Bronchial epithelial cell (primary cell): ENCODE measurements around the gene NR4A3. TPM values are rescaled to one million over a fixed set of nuclear protein-coding genes. Genes with fewer than 3 reads are reported as not detected.

Source experiments
- DNase-seq: peaks from one replicate; pipeline ENCODE4 v3.0.0-alpha.2; 2010; ENCODE audit warnings: low read depth
- FAIRE-seq: peaks from 2 replicates; lab custom pipeline; 2011; peaks lifted over from hg19 to GRCh38; lab: Jason Lieb, UNC
- H3K27me3 ChIP-seq: 2 replicates; pipeline ENCODE4 v1.5.1; 2011; ENCODE audit warnings: low read length; ENCODE audit not compliant: control insufficient read depth, insufficient read depth
- H3K36me3 ChIP-seq: 2 replicates; pipeline ENCODE4 v1.5.1; 2011; ENCODE audit warnings: low read length; ENCODE audit not compliant: control insufficient read depth, insufficient read depth
- H3K4me3 ChIP-seq: 2 replicates; pipeline ENCODE4 v1.5.1; 2011; ENCODE audit warnings: mild to moderate bottlenecking, low read depth, low read length, control low read depth
- total RNA-seq: library from RNA; depleted of rRNA; stranded (reverse); fragments of >200 nt; gene quantifications from 2 replicates; pipeline ENCODE4 v1.2.1, GENCODE V29; 2014
- TF ChIP-seq, protein P1 (sequence below): IDR thresholded peaks from 2 replicates; pipeline ENCODE4 v1.5.1; 2011; ENCODE audit warnings: mild to moderate bottlenecking, moderate library complexity, low read length, control low read depth, inconsistent platforms; ENCODE audit not compliant: insufficient read depth, severe bottlenecking

The NR4A3 gene
- total RNA-seq, 1 donor from 2014 or later: not detected

DNA sequence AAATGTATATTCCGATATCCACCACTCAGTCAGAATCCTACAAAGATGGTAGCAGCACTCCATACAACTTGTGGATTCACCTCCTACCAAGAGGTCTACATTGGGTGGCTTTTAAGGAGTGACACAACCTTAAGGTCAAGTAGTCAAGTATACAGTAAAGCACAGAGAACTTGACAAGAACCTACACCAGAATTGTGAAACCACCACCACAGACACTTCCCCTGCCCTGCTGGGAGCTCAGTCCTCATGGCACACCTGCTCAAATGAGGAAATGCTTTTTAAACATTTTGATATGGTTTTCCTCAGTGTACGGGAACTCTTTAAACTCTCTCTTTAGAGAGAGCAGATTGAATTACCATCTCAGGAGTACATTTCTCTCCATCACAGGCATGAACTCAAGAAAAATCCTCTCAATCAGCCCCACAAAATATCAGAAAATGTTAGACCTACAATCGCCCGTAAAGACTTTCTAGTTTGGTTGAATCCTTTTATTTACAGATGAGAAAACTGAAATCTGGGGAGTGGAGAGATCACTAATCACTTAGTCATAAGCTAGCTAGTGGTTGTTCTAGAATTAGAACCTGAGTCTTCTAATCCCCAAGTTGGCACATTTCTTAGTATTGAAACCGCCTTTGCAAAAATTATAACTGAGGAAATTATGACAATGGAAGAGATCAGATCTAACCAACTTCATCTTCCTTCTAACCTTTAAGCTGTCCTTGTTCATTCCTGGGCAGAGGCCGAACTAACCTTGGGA is 38.5 kb upstream of the NR4A3 start:
- DNase-seq (no peak), FAIRE-seq (no peak)
- TF ChIP-seq, protein P1, sequence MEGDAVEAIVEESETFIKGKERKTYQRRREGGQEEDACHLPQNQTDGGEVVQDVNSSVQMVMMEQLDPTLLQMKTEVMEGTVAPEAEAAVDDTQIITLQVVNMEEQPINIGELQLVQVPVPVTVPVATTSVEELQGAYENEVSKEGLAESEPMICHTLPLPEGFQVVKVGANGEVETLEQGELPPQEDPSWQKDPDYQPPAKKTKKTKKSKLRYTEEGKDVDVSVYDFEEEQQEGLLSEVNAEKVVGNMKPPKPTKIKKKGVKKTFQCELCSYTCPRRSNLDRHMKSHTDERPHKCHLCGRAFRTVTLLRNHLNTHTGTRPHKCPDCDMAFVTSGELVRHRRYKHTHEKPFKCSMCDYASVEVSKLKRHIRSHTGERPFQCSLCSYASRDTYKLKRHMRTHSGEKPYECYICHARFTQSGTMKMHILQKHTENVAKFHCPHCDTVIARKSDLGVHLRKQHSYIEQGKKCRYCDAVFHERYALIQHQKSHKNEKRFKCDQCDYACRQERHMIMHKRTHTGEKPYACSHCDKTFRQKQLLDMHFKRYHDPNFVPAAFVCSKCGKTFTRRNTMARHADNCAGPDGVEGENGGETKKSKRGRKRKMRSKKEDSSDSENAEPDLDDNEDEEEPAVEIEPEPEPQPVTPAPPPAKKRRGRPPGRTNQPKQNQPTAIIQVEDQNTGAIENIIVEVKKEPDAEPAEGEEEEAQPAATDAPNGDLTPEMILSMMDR: no peak
- Histone ChIP-seq H3K4me3 (no peak overlapping the region), H3K27me3 (no peaks in the 10 kb centered on the region), H3K36me3 (no peaks in the 10 kb centered on the region)

DNA sequence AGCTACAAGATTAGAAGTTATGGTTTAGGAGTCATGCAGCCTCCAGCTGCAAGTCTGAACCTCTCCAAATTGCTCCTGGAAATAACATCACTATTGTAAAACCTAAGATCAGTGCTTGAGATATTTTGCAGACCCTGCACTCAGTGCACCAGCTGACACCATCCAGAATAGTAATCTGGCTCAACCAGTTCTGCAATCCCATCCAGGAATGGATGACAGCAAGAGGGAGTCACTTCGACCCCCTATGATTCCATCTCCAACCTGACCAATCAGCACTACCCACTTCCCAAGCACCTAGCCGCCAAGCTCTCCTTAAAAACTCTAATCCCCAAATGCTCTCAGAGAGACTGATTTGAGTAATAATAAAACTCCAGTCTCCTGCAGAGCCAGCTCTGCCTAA is 37.9 kb upstream of the NR4A3 start:
- Histone ChIP-seq H3K4me3 (no peak overlapping the region), H3K36me3 (no peaks in the 10 kb centered on the region), H3K27me3 (no peaks in the 10 kb centered on the region)
- no peak for FAIRE-seq
- DNase-seq: no peak
- TF ChIP-seq, protein P1: no peak

DNA sequence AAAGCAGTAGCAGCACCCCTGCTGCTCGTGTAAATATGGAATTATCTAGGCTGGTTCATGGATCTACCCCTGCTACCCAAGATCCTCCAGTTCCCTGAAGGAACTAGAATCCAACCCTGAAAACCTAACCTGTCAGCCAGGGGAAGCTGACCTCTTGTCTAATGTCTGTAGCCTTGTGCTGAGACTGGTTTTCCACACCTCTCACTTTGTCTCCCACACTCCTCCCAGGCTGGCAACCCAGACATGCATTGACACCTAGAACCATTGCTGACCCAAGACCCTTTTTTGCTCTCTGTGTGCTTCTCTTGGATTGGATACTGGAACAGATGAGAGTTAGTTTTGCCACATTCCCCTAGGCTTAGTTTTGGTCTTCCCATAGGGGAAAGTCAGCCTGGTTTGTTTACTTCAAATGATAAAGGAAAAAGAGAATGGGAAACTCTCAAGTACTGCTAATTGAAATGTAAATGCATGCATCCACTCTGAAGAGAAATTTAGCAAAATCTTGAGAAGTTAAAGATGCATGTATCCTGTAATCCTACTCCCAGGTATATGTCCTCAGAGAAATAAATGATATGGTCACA is 36.6 kb upstream of the NR4A3 start:
- Histone ChIP-seq H3K27me3 (no peaks in the 10 kb centered on the region), H3K36me3 (no peaks in the 10 kb centered on the region), H3K4me3 (no peak overlapping the region)
- DNase-seq (no peak), FAIRE-seq (no peak)
- TF ChIP-seq, protein P1: no peak

DNA sequence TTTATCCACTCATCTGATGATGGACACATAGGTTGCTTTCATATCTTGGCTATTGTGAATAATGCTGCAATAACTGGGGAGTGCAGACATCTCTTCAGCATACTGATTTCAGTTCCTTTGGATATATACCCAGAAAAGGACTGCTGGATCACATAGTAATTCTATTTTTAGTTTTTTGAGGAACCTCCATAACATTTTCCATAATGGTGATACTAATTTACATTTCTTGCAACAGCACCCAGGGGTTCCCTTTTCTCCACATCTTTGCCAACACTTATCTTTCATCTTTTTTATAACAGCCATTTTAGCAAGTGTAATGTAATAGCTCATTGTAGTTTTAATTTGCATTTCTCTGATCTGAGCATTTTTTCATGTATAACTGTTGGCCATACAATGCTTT is 34.1 kb upstream of the NR4A3 start:
- DNase-seq: no peak
- FAIRE-seq: no peak
- TF ChIP-seq, protein P1: no peak
- H3K4me3 ChIP-seq: no peak overlapping the region
- H3K27me3 ChIP-seq: no peaks in the 10 kb centered on the region
- H3K36me3 ChIP-seq: no peaks in the 10 kb centered on the region

DNA sequence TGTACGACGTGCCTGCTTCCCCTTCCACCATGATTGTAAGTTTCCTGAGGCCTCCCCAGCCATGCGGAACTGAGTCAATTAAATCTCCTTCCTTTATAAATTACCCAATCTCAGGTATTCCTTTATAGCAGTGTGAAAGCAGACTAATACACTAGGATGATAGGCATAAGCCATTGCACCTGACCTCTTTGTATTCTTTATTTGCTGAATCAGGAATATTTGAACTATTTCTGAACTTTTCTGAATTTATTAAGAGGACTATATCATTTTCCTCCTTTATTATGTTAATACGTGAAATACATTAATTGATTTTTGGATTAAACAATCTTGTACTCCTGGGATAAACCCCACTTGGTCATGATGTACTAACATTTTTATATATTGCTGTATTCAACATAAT is 28.2 kb upstream of the NR4A3 start:
- FAIRE-seq (no peak), DNase-seq (no peak)
- H3K27me3 ChIP-seq: no peaks in the 10 kb centered on the region
- H3K4me3 ChIP-seq: no peak overlapping the region
- no peaks in the 10 kb centered on the region for H3K36me3 ChIP-seq
- TF ChIP-seq, protein P1: no peak
